Measurements from ENCODE around the gene SDK1.

DNA sequence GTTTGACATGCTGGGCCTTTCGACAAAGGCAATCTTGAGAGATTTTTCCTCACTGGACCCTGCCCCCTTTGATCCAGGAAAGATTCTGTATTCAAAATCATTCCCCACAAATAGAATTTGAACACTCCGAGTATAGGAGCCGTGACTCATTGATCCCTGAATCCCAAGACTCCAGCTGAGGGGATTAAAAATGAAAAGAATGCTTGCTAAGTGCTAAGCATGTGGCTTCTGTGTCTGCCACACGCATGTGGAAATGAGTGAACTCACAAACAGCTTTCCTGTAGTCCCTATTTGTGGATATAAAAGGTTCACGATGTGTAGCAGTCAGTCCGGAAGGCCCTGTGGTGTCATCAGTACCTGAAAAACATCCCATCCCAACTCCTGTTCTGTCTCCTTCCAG is 674.3 kb downstream of the SDK1 start:
- no peak for TF ChIP-seq POLR2A (IDR thresholded peaks at IDR 0.05)
- TF ChIP-seq, protein P1, sequence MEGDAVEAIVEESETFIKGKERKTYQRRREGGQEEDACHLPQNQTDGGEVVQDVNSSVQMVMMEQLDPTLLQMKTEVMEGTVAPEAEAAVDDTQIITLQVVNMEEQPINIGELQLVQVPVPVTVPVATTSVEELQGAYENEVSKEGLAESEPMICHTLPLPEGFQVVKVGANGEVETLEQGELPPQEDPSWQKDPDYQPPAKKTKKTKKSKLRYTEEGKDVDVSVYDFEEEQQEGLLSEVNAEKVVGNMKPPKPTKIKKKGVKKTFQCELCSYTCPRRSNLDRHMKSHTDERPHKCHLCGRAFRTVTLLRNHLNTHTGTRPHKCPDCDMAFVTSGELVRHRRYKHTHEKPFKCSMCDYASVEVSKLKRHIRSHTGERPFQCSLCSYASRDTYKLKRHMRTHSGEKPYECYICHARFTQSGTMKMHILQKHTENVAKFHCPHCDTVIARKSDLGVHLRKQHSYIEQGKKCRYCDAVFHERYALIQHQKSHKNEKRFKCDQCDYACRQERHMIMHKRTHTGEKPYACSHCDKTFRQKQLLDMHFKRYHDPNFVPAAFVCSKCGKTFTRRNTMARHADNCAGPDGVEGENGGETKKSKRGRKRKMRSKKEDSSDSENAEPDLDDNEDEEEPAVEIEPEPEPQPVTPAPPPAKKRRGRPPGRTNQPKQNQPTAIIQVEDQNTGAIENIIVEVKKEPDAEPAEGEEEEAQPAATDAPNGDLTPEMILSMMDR (IDR thresholded peaks at IDR 0.05), result no peak
- no peak for TF ChIP-seq POLR2AphosphoS5 (IDR thresholded peaks at IDR 0.05)
- TF ChIP-seq EP300 (IDR thresholded peaks at IDR 0.05), result no peak
